Measurements from ENCODE around the gene GPC4.
"Not testable (repeated sequence)": the region's sequence is repeated elsewhere in the genome, so short reads cannot be mapped to it uniquely, and the experiment has no call there.

The GPC4 gene

GRCh38 chrX:133302775-133303445 is 112.4 kb downstream of the GPC4 start:
- no peak for DNase-seq

GRCh38 chrX:133300591-133300990 is 114.7 kb downstream of the GPC4 start:
- DNase-seq = no peak

DNA sequence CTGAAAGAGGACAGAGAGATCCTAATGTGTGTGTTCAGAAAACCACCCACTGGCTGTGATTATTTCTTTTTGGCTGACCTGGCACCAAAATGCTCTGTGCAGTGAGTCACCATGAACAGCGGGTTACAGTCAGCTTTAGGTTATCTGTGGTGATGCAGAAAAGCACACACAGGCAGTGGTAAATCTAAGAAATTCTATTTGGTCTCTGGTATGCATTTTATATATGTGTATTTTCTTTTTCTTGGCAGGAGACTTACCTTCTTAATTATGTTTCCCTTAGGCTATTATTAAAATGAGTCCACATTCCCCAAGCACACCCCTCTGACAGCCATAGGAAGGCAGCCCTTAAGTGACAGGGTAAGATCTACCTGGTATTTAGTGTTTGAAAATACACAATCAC is 118.0 kb downstream of the GPC4 start:
- DNase-seq = no peak

DNA sequence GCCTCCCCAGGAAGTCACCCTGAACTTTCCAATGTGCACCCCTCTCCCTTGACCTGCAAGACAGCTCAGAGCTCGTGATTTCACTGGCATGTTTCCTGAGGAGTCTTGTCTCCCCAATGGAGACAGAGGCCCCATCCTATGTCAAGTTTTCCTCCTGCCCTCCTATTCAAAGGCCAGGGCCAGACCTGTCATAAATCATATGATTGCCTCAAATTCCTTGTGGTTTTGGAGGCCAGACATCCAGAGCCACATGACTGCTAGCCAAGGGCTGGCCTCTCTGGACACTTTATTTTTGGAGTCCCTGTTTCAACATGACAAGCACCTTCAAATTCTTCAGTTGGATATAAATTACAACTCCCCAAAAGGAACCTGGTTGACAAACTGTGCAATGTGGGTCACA is 121.2 kb downstream of the GPC4 start:
- DNase-seq = no peak

GRCh38 chrX:133290076-133290475 is 125.2 kb downstream of the GPC4 start:
- DNase-seq = no peak

DNA sequence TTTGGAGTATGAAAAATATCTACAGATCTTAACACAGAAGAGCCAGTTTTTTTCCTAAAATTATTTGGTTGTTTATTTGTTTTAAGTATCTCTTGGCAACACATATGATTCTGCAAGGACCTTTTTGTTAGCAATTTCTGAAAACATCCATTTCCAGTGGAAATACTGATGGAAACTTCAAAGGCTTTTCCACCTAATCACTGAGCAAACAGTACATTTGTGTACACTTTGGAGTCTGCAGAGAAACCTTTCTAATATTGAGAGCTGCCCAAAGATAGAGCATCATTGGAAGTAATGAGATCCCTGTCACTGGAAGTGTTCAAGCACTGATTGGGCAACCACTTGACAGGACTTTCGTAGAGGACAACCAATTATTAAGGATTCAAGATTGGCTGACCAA is 127.4 kb downstream of the GPC4 start:
- DNase-seq = no peak

GRCh38 chrX:133285341-133285740 is 129.9 kb downstream of the GPC4 start:
- DNase-seq = no peak

- DNase-seq = not testable (repeated sequence)
Observed at GRCh38 chrX:133279112-133279730, 136.1 kb downstream of the GPC4 start.

GRCh38 chrX:133273180-133273579 is 142.1 kb downstream of the GPC4 start:
- no peak for DNase-seq

DNA sequence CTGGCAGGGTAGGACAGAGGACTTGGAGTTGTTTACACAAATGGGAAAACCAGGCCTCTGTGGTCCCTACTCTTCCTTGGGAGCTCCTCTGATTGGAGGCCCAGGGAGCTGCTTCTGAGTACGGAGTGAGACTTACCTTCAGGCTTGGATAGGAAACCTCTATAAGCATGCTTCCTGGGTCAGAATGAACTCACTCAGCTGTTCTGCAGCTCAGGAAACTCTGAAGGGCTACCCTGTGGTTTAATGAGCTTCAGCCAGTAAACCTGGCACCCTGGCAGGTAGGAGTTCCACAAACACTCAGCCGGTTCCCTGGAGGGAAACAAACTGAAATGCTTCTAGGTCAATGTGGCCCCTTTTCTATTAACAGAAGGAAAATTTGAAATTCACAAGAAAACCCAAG is 146.1 kb downstream of the GPC4 start:
- DNase-seq = no peak

DNA sequence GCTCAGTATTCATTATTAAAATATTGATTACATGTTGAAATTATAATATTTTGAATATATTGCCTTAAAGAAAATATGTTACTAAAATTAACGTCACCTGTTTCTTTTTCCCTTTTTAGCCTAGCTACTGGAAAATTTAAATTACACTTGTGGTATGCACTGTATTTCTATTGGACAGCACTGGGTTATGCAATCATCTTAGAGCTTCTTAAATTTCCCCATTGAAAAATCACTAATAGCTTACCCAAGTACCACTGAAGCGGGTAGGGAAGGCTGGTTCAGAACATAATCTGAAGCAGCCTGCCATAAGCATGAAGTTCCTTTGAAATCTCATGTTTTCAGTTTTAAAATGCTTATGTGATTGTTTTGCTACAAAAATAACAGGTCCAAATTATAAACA is 147.7 kb downstream of the GPC4 start:
- DNase-seq = no peak

DNA sequence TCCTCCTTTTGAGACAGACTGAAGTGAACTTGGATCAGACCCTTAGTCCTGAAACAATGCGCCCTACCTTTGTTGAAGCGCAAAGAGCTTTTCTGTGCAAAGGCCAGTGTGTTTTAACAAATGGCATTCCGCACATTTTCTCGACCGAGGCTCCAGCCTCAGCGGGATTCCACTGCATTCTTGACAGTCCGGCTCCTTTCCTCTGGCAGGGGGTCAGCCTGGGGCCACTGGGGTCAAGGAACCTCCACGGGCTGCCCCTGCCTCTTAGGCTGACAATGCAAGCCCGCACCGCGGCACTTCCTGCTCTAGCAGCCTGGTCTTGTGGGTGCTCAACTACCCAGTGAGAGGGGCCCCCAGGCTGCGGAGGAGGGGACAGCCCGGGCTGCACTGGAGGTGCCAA is 150.0 kb downstream of the GPC4 start:
- no peak for DNase-seq

GRCh38 chrX:133258481-133258880 is 156.8 kb downstream of the GPC4 start:
- DNase-seq = no peak

GRCh38 chrX:133254666-133255065 is 160.6 kb downstream of the GPC4 start:
- no peak for DNase-seq

DNA sequence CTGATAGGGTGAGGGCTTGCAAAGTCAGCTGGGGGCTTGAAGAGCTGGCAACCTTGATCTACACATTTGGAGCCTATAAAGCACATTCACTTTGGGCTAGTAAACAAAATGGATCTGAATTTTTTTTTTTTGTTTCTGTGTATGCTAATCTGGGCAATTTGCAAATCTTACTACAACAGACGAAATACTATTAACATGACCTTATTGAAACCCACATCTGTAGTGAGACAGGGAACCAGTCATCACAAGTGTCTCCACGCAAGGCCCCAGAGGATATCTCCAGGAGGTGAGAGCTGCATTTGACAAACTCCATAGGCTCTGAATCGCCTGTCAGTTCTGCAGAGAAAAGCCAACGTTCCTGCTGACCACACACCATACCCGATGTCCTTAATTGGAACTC is 164.1 kb downstream of the GPC4 start:
- no peak for DNase-seq

- no peak for DNase-seq
Observed at GRCh38 chrX:133250184-133251100, 164.8 kb downstream of the GPC4 start.
